Measurements from ENCODE around the gene ENTR1.

ENTR1 gene

DNA sequence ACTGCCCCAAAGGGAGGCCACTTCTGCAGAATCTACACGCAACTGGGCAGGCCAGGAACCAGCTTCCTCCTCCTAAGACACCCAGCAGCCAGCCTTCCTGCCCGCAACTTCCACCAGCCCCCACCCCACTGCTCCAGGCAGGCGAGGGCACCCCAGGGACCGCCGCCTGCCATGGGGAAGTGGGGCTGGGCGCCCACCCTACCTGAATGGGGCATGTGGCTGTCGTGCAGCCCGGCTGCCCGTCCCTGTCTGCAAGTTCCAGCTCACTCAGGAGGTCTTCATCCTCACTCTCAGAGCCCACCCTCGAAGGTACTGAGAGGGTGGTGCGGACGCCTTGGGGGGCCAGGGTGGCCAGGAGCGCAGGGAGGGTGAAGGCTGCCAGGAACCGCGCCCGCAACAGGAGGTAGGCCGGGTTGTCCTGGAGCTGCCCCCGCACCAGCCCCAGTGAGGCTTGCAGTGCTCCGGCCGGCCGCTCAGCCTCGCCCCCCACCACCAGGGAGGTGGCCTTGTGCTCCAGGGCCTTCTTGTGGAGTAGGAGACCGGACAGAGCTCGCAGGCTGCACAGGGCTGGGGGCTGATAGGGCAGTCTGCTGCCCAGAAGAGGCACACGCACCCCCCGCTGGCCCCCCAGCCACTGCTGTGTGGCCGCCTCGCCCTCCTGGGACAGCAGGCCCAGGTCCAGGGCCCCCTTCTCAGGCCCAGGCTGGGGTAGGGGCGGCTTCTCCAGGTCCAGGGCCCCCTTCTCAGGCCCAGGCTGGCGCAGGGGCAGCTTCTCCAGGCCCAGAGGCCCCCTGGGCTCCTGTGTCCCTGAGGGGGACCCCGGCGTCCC lies 32.9 kb downstream of the ENTR1 start:
- no peak overlapping the region for H3K27ac ChIP-seq (ENCODE audit: extremely low read depth, low read depth, low read length)
- POLR2A ChIA-PET = interaction anchor here (1.4 to 1.9 kb wide), 3 partner anchors 11 to 15 kb away, joined by 3 to 16 read pairs (median 5); partner anchors contain the start of gene DNLZ
- H3K4me3 ChIP-seq (ENCODE audit: low read depth, low read length) = no peak overlapping the region
- no peaks in the 10 kb centered on the region for H3K4me1 ChIP-seq (ENCODE audit: control insufficient read depth, insufficient read depth, low read length)
- TF ChIP-seq PRDM1 (tag by site-specific recombination; IDR thresholded peaks at IDR 0.05) (no peak), ZNF169 (tag by site-specific recombination; IDR thresholded peaks at IDR 0.05) (no peak), ZNF623 (tag by site-specific recombination; IDR thresholded peaks at IDR 0.05) (no peak), PRDM6 (tag by site-specific recombination; IDR thresholded peaks at IDR 0.05) (no peak), ZNF223 (tag by site-specific recombination; IDR thresholded peaks at IDR 0.05) (no peak)
- CTCF ChIA-PET = interaction anchor here (0.9 to 1.0 kb wide), 3 partner anchors 14 to 65 kb away, joined by 3 to 4 read pairs (median 4); partner anchors contain the start of gene DNLZ
- H3K9me3 ChIP-seq (ENCODE audit: control insufficient read depth, insufficient read depth, low read depth, low read length) = no peaks in the 10 kb centered on the region
- peaks cover 0 to 80% of the 10 kb centered on the region in 2 experiments; a peak in 1 of 3 replicates for H3K36me3 ChIP-seq (ENCODE audit: control insufficient read depth in 2 of 2, insufficient read depth in 1 of 2, low read length in 2 of 2)

DNA sequence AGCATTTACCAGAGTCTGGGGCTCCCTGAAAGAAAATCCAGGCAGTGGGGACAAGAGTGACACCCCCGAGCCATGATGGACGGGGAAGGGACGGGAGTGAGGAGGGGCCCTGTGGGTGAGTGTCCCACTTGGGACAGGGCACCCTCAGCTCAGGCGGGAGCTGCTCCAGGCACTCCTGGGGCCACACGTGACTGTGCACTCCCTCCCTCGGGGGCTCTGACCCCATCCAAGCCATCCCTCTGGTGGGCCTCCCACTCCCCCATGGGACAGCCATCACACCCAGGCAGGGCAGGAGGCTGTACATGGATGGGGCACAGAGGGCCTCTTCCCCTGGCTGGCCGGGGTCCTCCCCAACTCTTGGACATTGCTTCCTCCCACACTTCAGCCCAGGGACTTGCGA lies 34.0 kb downstream of the ENTR1 start:
- no peak for TF ChIP-seq ZIC2 (tag by site-specific recombination; IDR thresholded peaks at IDR 0.05)
- TF ChIP-seq ZNF560 (tag by site-specific recombination; IDR thresholded peaks at IDR 0.05; ENCODE audit: borderline replicate concordance) = no peak
- TF ChIP-seq ZNF341 (tag by site-specific recombination; IDR thresholded peaks at IDR 0.05; ENCODE audit: low read depth) = no peak
- no peak for TF ChIP-seq ZNF394 (tag by site-specific recombination; IDR thresholded peaks at IDR 0.05; ENCODE audit: borderline replicate concordance)
- no peak for TF ChIP-seq ZSCAN30 (tag by site-specific recombination; IDR thresholded peaks at IDR 0.05)
- no peak for TF ChIP-seq ZNF626 (tag by site-specific recombination; IDR thresholded peaks at IDR 0.05)
- TF ChIP-seq ZSCAN23 (tag by site-specific recombination; IDR thresholded peaks at IDR 0.05) = no peak
- no peak for TF ChIP-seq REPIN1 (tag by site-specific recombination; IDR thresholded peaks at IDR 0.05; ENCODE audit: low read depth)
- no peak for TF ChIP-seq ZNF776 (tag by site-specific recombination; IDR thresholded peaks at IDR 0.05; ENCODE audit: borderline replicate concordance)
- no peak for TF ChIP-seq ZNF302 (tag by site-specific recombination; IDR thresholded peaks at IDR 0.05; ENCODE audit: low read depth)
- no peak for TF ChIP-seq ZNF23 (tag by site-specific recombination; IDR thresholded peaks at IDR 0.05; ENCODE audit: borderline replicate concordance)
- no peak for TF ChIP-seq ZNF423 (tag by site-specific recombination; IDR thresholded peaks at IDR 0.05)
- TF ChIP-seq ZNF132 (tag by site-specific recombination; IDR thresholded peaks at IDR 0.05; ENCODE audit: borderline replicate concordance) = no peak
- TF ChIP-seq SCRT2 (tag by site-specific recombination; IDR thresholded peaks at IDR 0.05) = no peak
- TF ChIP-seq ZNF175 (tag by site-specific recombination; IDR thresholded peaks at IDR 0.05) = no peak
- TF ChIP-seq PRDM1 (tag by site-specific recombination; IDR thresholded peaks at IDR 0.05) = no peak
- TF ChIP-seq ZNF214 (tag by site-specific recombination; IDR thresholded peaks at IDR 0.05; ENCODE audit: borderline replicate concordance) = no peak
- TF ChIP-seq ZNF600 (tag by site-specific recombination; IDR thresholded peaks at IDR 0.05) = no peak
- TF ChIP-seq ZNF121 (tag by site-specific recombination; IDR thresholded peaks at IDR 0.05) = no peak
- Histone ChIP-seq H3K36me3 (ENCODE audit: control insufficient read depth in 2 of 2, insufficient read depth in 1 of 2, low read length in 2 of 2) (peaks cover 0 to 69% of the 10 kb centered on the region in 2 experiments; a peak in 1 of 3 replicates), H3K27ac (ENCODE audit: extremely low read depth, low read depth, low read length) (no peak overlapping the region), H3K4me3 (ENCODE audit: low read depth, low read length) (no peak overlapping the region), H3K4me1 (ENCODE audit: control insufficient read depth, insufficient read depth, low read length) (no peaks in the 10 kb centered on the region), H3K9me3 (ENCODE audit: control insufficient read depth, insufficient read depth, low read depth, low read length) (no peaks in the 10 kb centered on the region)
- ChIA-PET POLR2A (interaction anchor here (1.8 to 1.9 kb wide), 2 partner anchors 10 to 13 kb away, joined by 5 to 16 read pairs; partner anchors contain the start of gene DNLZ), CTCF (interaction anchor here (0.6 to 1.0 kb wide), 2 partner anchors 10 to 13 kb away, joined by 3 to 4 read pairs; partner anchors contain the start of gene DNLZ)

All from HEK293 (cell line).